Amniotic epithelial cell (primary cell): ENCODE data around the gene MYL6.

Source experiments
- DNase-seq: peaks from one replicate; pipeline ENCODE4 v3.0.0-alpha.2; 2010; ENCODE audit warnings: low read depth

The MYL6 gene

DNA sequence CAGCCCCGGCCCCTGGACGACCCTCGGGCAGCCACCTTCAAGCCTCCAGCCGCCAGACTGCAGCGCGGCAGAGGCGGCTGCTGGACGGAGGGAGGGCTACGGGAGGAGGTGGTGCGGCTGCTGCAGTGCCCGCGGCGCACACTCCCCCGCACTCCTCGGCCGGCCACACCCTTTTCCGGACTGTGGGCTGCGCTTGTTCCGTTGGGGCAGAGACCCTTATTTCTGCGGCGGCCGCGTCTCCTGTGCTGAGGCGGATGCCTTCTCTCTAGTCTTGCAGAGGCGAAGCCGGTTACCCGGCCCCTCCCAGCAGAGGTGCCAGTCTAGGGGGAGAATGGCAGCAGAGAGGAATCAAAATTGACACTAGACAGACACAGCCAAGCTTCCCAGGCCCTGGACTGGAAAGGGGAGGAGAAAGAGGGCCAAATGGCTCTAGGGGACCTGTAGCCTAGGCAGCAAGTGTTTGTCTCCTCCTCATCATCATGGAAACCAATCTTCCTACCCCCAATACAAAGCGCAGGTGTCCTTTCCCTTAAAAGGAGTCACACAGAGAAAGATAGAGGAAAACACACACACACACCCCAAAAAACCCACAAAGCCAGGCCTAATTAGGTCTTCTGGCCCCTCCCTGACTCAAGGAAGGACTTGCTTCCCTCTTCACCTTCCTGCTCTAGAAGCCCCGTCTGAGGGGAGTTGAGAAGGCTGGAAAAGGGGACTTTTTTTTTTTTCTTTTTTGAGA lies 28.8 kb upstream of the MYL6 start:
- DNase-seq, result no peak

GRCh38 chr12:56129942-56130495 lies 28.1 kb upstream of the MYL6 start:
- DNase-seq, result no peak

- no peak for DNase-seq
Measured at GRCh38 chr12:56130876-56131275, 27.3 kb upstream of the MYL6 start.

GRCh38 chr12:56134897-56135296 lies 23.3 kb upstream of the MYL6 start:
- no peak for DNase-seq

DNA sequence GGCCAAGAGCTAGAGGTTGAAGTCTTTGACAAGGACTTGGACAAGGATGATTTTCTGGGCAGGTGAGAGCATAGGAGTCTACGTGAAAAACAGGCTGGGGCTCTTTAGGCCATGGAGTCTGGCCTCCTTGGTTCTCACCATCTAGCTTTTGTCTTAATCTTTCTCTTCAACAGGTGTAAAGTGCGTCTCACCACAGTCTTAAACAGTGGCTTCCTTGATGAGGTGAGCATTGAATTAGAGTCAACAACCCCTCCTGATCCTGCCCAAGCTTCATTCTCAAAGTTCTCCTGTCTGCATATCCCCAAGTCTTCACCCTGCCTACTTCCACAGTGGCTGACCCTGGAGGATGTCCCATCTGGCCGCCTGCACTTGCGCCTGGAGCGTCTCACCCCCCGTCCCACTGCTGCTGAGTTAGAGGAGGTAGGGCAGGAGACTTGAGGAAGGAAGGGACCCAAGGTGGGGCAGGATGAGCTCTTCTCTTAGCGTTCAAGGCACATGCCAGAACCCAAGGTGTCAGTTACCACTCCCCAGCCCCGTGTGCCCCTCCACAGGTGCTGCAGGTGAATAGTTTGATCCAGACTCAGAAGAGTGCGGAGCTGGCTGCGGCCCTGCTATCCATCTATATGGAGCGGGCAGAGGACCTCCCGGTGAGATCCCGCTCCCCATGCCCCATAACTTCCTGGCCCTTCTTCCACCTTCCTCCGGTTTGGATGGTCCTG lies 20.1 kb upstream of the MYL6 start:
- no peak for DNase-seq

- DNase-seq, result no peak
Measured at GRCh38 chr12:56141946-56142784, 16.0 kb upstream of the MYL6 start.

DNA sequence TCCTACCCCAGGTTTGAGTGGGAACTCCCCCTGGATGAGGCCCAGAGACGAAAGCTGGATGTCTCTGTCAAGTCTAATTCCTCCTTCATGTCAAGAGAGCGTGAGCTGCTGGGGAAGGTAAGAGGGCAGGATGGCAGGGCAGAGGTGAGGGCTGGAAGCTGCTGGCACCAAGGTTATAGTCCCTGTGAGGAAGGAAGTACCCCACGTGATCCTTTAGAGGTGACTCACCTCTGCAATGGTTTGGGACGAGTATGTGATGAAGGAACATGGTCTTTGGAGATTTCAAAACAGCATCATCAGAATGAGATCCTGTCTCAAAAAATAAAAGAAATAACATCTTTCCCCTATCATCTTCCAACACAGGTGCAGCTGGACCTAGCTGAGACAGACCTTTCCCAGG lies 14.9 kb upstream of the MYL6 start:
- no peak for DNase-seq

- DNase-seq, result no peak
Measured at GRCh38 chr12:56143870-56144269, 14.3 kb upstream of the MYL6 start.

GRCh38 chr12:56145217-56145616 lies 12.9 kb upstream of the MYL6 start:
- DNase-seq, result no peak

DNA sequence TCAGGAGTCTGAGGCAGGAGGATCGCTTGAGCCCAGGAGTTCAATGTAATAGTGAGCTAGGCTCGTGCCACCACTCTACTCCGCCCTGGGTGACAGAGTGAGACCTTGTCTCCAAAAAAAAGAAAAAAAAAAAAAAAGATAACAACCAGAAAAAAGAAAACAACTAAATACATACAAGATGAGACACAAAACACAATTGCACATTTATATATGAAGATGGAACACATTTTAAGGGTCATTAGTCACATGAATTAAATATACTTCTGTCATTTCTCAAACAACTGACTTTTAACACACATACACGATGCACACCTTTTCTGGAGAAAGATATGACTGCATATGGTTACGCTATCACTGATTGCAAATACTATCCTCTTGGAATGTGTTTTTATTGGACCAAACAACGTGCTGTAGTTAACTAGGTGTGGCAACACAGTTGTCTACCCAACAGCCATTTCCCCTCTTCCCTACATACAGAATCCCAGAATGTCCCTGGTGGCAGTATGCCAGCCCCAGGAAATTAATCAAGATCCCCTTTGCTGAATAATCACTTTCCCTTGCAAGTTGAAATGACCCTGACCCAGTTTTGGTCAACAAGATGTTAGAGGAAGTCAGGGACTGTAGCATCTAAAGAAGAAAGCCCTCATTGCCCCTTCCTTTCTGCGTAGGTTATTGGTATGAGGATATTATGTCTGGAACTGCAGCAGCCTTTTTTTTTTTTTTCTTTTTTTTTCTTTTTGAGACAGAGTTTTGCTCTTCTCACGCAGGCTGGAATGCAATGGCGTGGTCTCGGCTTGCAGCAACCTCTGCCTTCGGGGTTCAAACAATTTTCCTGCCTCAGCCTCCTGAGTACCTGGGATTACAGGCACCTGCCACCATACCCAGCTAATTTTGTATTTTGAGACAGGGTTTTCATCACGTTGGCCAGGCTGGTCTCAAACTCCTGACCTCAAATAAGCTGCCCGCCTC lies 11.4 kb upstream of the MYL6 start:
- peak; percentile 42 for DNase-seq

- peak; percentile 58 for DNase-seq
Measured at GRCh38 chr12:56150563-56150962, 7.6 kb upstream of the MYL6 start.

DNA sequence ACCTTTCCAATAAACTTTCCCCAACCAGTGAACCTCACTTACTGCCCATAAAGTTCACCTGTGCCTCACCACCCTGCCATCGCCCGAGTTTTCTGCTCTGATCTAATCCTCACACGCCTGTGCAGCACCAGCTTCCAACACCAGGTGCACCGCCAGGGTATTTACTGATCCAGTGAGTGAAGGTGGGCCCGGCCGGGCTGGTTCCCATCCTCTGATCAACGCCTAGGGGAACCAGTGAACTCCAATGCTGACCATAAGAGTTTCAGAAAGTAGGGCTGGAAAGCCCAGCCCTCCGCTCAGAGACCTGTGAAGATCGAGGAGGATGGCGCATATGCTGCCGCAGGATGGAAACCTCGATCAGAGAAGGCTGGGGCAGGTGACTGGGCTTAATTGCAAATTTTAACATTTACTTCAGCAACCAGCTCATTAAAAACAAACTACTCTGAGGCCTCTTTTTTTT lies 6.5 kb upstream of the MYL6 start:
- DNase-seq, result no peak

GRCh38 chr12:56152132-56152755 lies 5.9 kb upstream of the MYL6 start, which contains the start of gene MYL6B:
MYL6B (plus strand) TSS chr12:56152587; CDS start chr12:56153919, 1,332 bp downstream.
- DNase-seq, result peak; percentile 85

- no peak for DNase-seq
Measured at GRCh38 chr12:56152756-56153677, 5.1 kb upstream of the MYL6 start.

DNA sequence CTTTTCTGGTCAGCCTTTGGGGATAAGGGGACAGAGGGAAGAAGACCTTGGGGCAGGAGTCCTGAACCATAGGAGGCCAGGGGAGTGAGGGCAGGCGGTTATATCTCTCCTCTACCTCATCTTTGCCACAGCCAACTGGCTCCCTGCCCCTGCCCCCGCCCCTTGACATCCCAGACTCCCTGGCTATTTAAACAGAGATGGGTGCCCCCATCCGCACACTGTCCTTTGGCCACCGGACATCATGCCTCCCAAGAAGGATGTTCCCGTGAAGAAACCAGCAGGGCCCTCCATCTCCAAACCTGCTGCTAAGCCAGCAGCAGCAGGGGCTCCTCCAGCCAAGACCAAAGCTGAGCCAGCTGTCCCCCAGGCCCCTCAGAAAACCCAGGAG lies 4.5 kb upstream of the MYL6 start:
- DNase-seq, result no peak

GRCh38 chr12:56154246-56154771 lies 3.9 kb upstream of the MYL6 start:
- DNase-seq, result no peak

DNA sequence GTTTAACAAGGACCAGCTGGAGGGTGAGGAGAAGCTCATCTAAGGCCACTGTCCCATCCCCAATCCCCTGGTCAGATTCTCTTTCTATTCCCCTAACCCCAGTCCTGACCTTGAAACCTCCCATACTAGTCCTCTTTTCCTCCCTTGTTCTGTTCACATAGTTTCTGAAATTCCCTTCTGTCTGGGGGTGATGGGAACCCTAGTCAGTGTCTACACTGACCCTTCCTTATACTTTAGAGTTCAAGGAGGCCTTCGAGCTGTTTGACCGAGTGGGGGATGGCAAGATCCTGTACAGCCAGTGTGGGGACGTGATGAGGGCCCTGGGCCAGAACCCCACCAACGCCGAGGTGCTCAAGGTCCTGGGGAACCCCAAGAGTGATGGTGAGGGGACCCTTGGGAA lies 3.3 kb upstream of the MYL6 start:
- no peak for DNase-seq

GRCh38 chr12:56155256-56155845 lies 2.8 kb upstream of the MYL6 start:
- DNase-seq, result no peak
